Mucosa of rectum (tissue), 2 donors: ENCODE data around the gene SLC18B1.

Experiments
- H3K27ac ChIP-seq, 2 donors: one replicate each; pipeline ENCODE4 v1.7.0; 2013; ENCODE audit warnings: inconsistent platforms in 2 of 2, low read depth in 2 of 2, low read length in 2 of 2
- H3K27me3 ChIP-seq, 2 donors: one replicate each; pipeline ENCODE4 v1.7.0; 2013; ENCODE audit warnings: low read length in 2 of 2; ENCODE audit not compliant: control insufficient read depth in 2 of 2, insufficient read depth in 2 of 2
- H3K36me3 ChIP-seq, 2 donors: one replicate each; pipeline ENCODE4 v1.7.0; 2013; ENCODE audit warnings: low read length in 2 of 2; ENCODE audit not compliant: control insufficient read depth in 2 of 2, insufficient read depth in 2 of 2
- H3K4me1 ChIP-seq, 2 donors: one replicate each; pipeline ENCODE4 v1.7.0; 2013; ENCODE audit warnings: low read length in 2 of 2, mild to moderate bottlenecking in 1 of 2; ENCODE audit not compliant: control insufficient read depth in 2 of 2, insufficient read depth in 2 of 2
- H3K4me3 ChIP-seq, 2 donors: one replicate each; pipeline ENCODE4 v1.7.0; 2013; ENCODE audit warnings: low read length in 2 of 2
- H3K9ac ChIP-seq, 2 donors: one replicate each; pipeline ENCODE4 v1.7.0; 2013; ENCODE audit warnings: low read length in 2 of 2, low read depth in 1 of 2, mild to moderate bottlenecking in 1 of 2
- H3K9me3 ChIP-seq, 2 donors: one replicate each; pipeline ENCODE4 v1.7.0; 2013; ENCODE audit warnings: low read length in 2 of 2; ENCODE audit not compliant: control insufficient read depth in 2 of 2
- donor health status: healthy.
- donor health status: Normal muscosa, but diverticular disease.

SLC18B1 gene

GRCh38 chr6:132768051-132768517 is 30.4 kb downstream of the SLC18B1 start:
- Histone ChIP-seq H3K9ac (no peak overlapping the region), H3K9me3 (no peaks in the 10 kb centered on the region), H3K36me3 (peaks cover 6 to 8% of the 10 kb centered on the region in 2 donors), H3K27me3 (no peaks in the 10 kb centered on the region), H3K27ac (no peak overlapping the region), H3K4me1 (peaks cover 0 to 2% of the 10 kb centered on the region in 2 donors), H3K4me3 (no peak overlapping the region)

DNA sequence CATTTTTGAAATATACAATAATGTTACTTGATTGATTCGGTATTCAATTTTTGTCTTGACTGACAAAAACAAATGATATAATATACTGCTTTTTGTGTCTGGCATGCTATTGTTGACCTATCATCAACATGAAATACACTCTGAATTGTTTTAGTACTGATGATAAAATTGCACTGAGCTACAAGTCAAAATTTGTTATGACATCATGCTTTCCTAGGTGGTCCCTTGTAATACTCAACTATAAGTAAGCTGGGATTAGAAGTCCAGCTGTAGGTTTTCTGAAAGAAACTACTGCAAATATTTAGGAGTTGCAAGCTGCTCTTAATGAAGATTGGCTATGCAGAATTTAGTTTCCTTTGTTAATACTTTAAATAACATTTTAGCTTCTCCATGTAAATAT is 32.9 kb downstream of the SLC18B1 start:
- H3K27ac ChIP-seq, result no peak overlapping the region
- H3K9ac ChIP-seq, result no peak overlapping the region
- H3K27me3 ChIP-seq, result no peaks in the 10 kb centered on the region
- peaks cover 0 to 2% of the 10 kb centered on the region in 2 donors for H3K4me1 ChIP-seq
- peaks cover 3 to 4% of the 10 kb centered on the region in 2 donors for H3K36me3 ChIP-seq
- H3K4me3 ChIP-seq, result no peak overlapping the region
- H3K9me3 ChIP-seq, result no peaks in the 10 kb centered on the region

- peaks cover 0 to 2% of the 10 kb centered on the region in 2 donors for H3K4me1 ChIP-seq
- no peaks in the 10 kb centered on the region for H3K36me3 ChIP-seq
- H3K27ac ChIP-seq, result no peak overlapping the region
- H3K27me3 ChIP-seq, result no peaks in the 10 kb centered on the region
- no peak overlapping the region for H3K4me3 ChIP-seq
- H3K9ac ChIP-seq, result no peak overlapping the region
- no peaks in the 10 kb centered on the region for H3K9me3 ChIP-seq
Observed at GRCh38 chr6:132764370-132764769, 34.1 kb downstream of the SLC18B1 start.

GRCh38 chr6:132763269-132763668 is 35.2 kb downstream of the SLC18B1 start:
- Histone ChIP-seq H3K4me1 (peaks cover 0 to 2% of the 10 kb centered on the region in 2 donors), H3K4me3 (peak overlapping the region in 1 of 2 donors; percentile 27), H3K27ac (no peak overlapping the region), H3K36me3 (no peaks in the 10 kb centered on the region), H3K9ac (no peak overlapping the region), H3K27me3 (no peaks in the 10 kb centered on the region), H3K9me3 (no peaks in the 10 kb centered on the region)

GRCh38 chr6:132760256-132760655 is 38.2 kb downstream of the SLC18B1 start:
- H3K4me3 ChIP-seq, result no peak overlapping the region
- no peak overlapping the region for H3K27ac ChIP-seq
- H3K4me1 ChIP-seq, result peaks cover 0 to 2% of the 10 kb centered on the region in 2 donors
- H3K27me3 ChIP-seq, result no peaks in the 10 kb centered on the region
- no peaks in the 10 kb centered on the region for H3K36me3 ChIP-seq
- H3K9me3 ChIP-seq, result no peaks in the 10 kb centered on the region
- no peak overlapping the region for H3K9ac ChIP-seq

DNA sequence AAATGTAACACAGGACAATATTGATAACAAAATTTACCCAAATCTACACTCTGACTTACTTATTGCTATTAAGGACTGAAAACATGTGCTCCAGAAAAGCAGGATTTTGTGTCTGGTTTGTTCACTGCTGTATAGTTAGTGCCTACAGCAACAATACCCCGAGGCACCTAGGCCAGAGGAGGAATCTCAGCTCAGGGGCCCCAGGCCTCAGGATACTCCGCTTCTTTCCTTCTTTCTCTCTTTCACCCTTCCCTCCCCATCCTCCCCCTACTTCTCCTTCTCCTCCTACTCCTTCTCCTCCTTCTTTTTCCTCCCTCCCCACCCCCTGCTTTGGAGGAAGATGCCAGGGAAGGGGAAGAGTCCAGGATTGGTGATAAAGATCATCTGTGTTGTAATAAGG is 39.7 kb downstream of the SLC18B1 start:
- H3K27ac ChIP-seq, result no peak overlapping the region

GRCh38 chr6:132752255-132752654 is 46.2 kb downstream of the SLC18B1 start:
- H3K9me3 ChIP-seq, result no peaks in the 10 kb centered on the region
- H3K27ac ChIP-seq, result no peak overlapping the region

More for the DNA sequence above, 39.7 kb downstream of the SLC18B1 start:
- Histone ChIP-seq H3K4me1 (peaks cover 0 to 2% of the 10 kb centered on the region in 2 donors), H3K9ac (no peak overlapping the region), H3K36me3 (no peaks in the 10 kb centered on the region), H3K9me3 (no peaks in the 10 kb centered on the region), H3K27me3 (no peaks in the 10 kb centered on the region), H3K4me3 (no peak overlapping the region)

DNA sequence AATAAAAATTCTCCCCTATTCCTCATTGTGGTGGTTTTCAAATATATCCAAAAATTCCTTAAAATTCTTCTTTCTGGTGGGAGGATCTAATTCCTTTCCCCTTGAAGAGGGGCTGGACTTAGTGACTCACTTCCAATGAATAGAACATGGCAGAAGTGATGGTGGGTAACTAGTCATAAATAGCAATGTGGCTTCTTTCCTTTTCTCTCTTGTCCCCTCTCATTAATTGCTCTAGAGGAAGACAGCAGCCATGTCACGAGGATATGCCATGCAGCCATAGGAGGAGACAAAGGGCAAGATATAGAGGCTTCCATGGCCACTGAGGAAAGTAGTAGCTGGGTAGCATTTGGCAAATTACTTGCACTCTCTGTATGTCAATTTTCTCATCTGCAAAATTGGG is 46.6 kb downstream of the SLC18B1 start:
- Histone ChIP-seq H3K27me3 (no peaks in the 10 kb centered on the region), H3K9ac (no peak overlapping the region), H3K27ac (no peak overlapping the region), H3K4me3 (no peak overlapping the region), H3K9me3 (no peaks in the 10 kb centered on the region), H3K36me3 (no peaks in the 10 kb centered on the region), H3K4me1 (no peaks in the 10 kb centered on the region)

More at GRCh38 chr6:132752255-132752654, 46.2 kb downstream of the SLC18B1 start:
- Histone ChIP-seq H3K4me3 (no peak overlapping the region), H3K36me3 (no peaks in the 10 kb centered on the region), H3K4me1 (no peaks in the 10 kb centered on the region), H3K27me3 (no peaks in the 10 kb centered on the region), H3K9ac (no peak overlapping the region)

DNA sequence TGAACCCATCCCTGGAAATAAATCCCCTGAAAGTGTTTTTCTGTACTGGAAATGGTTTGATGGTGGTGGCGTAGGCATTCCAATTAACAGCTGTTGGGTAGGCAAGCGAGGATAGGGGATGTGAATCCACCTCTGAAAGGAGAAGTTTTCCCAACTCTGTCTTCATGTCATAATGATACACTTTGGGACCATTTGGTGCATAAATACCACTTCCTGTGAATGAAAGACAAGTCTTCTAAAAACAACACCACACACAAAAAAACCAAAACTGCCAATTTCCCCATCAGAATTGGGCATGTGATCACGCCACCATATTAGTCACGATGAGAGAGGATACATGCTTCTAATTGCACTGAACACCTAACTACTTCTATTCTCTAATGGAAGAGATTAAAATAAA is 47.1 kb downstream of the SLC18B1 start:
- no peaks in the 10 kb centered on the region for H3K4me1 ChIP-seq
- no peaks in the 10 kb centered on the region for H3K36me3 ChIP-seq
- H3K27ac ChIP-seq, result no peak overlapping the region

DNA sequence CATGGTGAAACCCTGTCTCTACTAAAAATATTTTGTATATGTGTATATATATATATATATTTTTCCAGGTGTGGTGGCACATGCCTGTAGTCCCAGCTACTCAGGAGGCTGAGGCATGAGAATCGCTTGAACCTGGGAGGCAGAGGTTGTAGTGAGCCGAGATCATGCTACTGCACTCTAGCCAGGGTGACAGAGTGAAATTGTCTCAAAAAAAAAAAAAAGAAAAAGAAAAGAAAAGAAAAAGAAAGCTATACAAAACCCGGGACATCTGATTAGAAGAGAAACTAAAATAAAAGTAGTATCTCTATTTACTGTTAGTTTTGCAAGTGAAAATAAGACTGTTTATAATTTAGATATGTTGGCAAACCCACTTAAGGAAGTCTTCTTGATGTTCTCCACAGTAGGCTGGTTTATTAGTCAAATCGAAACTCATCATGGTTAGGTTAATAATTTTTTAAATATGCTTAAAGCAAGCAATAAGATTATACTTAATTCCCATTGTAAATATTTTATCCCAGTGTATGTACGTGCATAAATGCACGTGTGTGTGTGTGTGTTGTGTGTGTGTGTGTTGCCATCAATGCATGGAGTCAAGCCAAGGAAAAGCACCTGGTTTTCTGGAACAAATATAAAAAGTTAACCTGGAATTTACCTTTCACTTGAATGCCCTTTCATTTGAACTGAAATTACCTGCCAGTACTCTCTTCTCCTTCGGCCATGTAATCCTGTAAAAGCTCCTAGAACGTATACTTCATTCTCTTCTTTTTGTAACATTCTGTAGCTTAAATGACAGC is 47.8 kb downstream of the SLC18B1 start:
- H3K36me3 ChIP-seq, result no peaks in the 10 kb centered on the region
- H3K9me3 ChIP-seq, result no peaks in the 10 kb centered on the region
- H3K27ac ChIP-seq, result peak overlapping the region in 1 of 2 donors; percentile 11
- H3K27me3 ChIP-seq, result no peaks in the 10 kb centered on the region
- H3K4me1 ChIP-seq, result no peaks in the 10 kb centered on the region
- H3K4me3 ChIP-seq, result no peak overlapping the region
- H3K9ac ChIP-seq, result no peak overlapping the region

More for the DNA sequence above, 47.1 kb downstream of the SLC18B1 start:
- Histone ChIP-seq H3K27me3 (no peaks in the 10 kb centered on the region), H3K4me3 (no peak overlapping the region), H3K9ac (no peak overlapping the region), H3K9me3 (no peaks in the 10 kb centered on the region)
